GM10847 (cell line): ENCODE data around the gene PFDN5.
A peak's percentile ranks its signal among the peaks of the same experiment; 100 is the strongest.

ENCODE experiments used
- POLR2A ChIP-seq: IDR thresholded peaks from 2 replicates; pipeline ENCODE4 v1.6.1; 2011; ENCODE audit not compliant: insufficient read length; ENCODE audit errors: extremely low read depth

Gene PFDN5

DNA sequence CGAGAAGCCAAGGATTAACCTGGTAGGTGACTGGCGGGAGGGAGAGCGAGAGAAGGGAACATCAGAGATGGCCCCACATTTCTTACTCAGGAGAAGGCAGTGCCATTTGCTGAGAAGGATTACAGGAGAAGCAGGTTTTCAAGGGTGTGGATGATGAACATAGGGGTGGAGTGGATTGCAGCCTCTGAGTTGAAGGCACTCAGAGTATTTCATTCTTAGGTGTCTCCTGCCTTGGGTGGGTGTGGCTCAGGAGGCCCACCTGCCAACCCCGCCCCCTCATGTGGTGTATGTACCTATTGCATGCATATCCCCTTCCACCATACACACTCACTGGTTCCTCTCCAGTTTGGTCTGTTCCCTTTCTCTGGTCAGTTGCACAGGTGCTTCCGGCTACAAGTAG is 20.9 kb upstream of the PFDN5 start:
- no peak for TF ChIP-seq POLR2A

- TF ChIP-seq POLR2A: no peak
Observed at GRCh38 chr12:53276511-53276910, 18.8 kb upstream of the PFDN5 start.

GRCh38 chr12:53277981-53278380 is 17.4 kb upstream of the PFDN5 start:
- no peak for TF ChIP-seq POLR2A

DNA sequence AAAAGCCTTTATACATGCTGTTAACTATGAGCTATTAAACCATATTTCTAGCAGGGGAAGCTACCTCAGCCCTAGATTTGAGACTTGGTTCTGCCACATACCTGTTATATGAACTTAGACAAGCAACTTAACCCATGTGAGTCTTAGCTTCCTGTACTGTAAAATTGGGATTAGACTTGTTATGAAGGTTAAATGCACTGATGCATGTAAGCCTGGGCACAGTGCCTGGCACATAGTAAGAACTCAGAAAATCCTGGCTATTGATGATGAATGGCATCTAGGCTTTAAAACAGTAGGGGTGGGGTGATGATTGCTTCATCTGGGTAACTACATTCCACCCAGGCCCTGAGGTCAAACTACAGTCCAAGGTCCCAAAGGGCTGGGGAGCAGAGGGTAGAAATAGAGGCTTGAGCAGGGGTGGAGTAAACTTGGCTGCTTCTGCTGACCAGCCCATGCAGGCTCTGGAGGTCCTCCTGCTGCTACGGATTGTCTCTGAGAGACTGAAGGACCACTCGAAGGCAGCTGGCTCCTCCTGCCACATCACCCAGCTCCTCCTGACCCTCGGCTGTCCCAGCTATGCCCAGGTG is 16.0 kb upstream of the PFDN5 start:
- no peak for TF ChIP-seq POLR2A

- no peak for TF ChIP-seq POLR2A
Observed at GRCh38 chr12:53279888-53280498, 15.3 kb upstream of the PFDN5 start.

DNA sequence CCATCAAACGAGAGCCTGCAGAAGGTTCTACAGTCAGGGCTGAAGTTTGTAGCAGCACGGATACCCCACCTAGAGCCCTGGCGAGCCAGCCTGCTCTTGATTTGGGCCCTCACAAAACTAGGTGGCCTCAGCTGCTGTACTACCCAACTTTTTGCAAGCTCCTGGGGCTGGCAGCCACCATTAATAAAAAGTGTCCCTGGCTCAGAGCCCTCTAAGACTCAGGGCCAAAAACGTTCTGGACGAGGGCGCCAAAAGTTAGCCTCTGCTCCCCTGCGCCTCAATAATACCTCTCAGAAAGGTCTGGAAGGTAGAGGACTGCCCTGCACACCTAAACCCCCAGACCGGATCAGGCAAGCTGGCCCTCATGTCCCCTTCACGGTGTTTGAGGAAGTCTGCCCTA is 8.9 kb upstream of the PFDN5 start:
- no peak for TF ChIP-seq POLR2A

GRCh38 chr12:53287741-53288216 is 7.6 kb upstream of the PFDN5 start:
- TF ChIP-seq POLR2A: no peak

GRCh38 chr12:53288322-53288721 is 7.0 kb upstream of the PFDN5 start:
- TF ChIP-seq POLR2A: no peak

GRCh38 chr12:53289891-53290290 is 5.5 kb upstream of the PFDN5 start:
- no peak for TF ChIP-seq POLR2A

GRCh38 chr12:53290661-53291060 is 4.7 kb upstream of the PFDN5 start:
- no peak for TF ChIP-seq POLR2A

- no peak for TF ChIP-seq POLR2A
Observed at GRCh38 chr12:53292426-53292825, 2.9 kb upstream of the PFDN5 start.

DNA sequence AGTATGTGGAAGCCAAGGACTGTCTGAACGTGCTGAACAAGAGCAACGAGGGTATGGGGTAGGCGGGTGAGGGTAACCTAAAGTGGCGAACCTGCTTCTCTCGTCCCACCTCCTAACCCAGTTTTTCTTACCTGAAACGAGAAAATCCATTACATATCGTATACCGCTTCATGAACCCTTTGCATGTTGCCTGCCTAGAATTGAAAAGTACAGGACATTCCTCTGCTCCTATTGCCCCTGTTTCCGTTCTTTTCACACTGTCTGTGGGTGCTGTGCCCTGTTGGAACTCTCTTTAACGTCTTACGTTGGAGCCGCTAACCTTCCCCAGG is 513 bp downstream of the PFDN5 start:
- no peak for TF ChIP-seq POLR2A

GRCh38 chr12:53298164-53298563 is 2.8 kb downstream of the PFDN5 start:
- TF ChIP-seq POLR2A: no peak

DNA sequence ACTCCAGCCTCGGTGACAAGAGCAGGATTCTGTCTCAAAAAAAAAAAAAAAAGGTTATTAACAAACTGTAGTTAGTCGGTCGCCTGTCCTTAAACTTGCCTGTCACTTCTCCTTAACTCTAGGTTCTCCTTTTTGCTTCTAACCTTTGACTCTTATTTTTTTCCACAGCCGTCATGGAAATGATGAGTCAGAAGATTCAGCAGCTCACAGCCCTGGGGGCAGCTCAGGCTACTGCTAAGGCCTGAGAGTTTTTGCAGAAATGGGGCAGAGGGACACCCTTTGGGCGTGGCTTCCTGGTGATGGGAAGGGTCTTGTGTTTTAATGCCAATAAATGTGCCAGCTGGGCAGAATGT is 3.7 kb downstream of the PFDN5 start:
- no peak for TF ChIP-seq POLR2A

GRCh38 chr12:53299454-53300180 is 4.3 kb downstream of the PFDN5 start, which contains the start of gene MYG1:
TSS of gene MYG1 (plus strand) at chr12:53299695. CDS start at chr12:53299738, 43 bp downstream.
- peak; percentile 73 for TF ChIP-seq POLR2A

DNA sequence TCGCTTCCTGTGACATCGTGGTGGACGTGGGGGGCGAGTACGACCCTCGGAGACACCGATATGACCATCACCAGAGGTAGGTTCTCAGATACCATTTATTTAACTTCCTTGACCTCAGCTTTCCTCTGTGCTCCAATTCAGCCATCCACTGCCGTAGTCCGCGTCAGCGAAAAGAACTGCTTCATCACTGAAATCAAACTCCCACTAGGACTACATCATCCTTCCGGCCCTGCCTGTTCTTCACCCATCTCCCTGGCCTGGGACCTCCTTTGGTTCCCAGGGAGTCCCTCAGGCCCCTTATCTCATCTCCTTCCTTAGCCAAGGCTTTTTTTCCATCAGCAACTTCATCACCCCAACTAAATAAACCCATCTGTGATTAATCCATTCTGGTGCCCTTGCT is 4.8 kb downstream of the PFDN5 start:
- no peak for TF ChIP-seq POLR2A
